ENCODE results near the gene PACRG. TPM values are rescaled to one million over a fixed set of nuclear protein-coding genes. Genes with fewer than 3 reads are reported as not detected.

The PACRG gene
- total RNA-seq, 1 experiment from 2014 or later, result 0.26 TPM

GRCh38 chr6:163133691-163134090 is 405.9 kb downstream of the PACRG start:
- Histone ChIP-seq H2BK12ac (ENCODE audit: insufficient read length, low read depth, low read length) (no peak overlapping the region), H2AK5ac (ENCODE audit: insufficient read length, low read length) (no peak overlapping the region), H3K4me2 (ENCODE audit: insufficient read depth, insufficient read length, low read length) (no peak overlapping the region), H2BK120ac (ENCODE audit: low read depth, low read length, poor library complexity, severe bottlenecking) (no peak overlapping the region), H3K79me2 (ENCODE audit: insufficient read depth, low read length) (no peaks in the 10 kb centered on the region), H3K4ac (ENCODE audit: low read depth, low read length) (no peak overlapping the region), H4K5ac (ENCODE audit: insufficient read length, low read depth, low read length) (no peak overlapping the region), H2BK15ac (ENCODE audit: low read depth, low read length) (no peak overlapping the region), H2BK5ac (ENCODE audit: insufficient read length, low read length) (no peak overlapping the region), H4K20me1 (ENCODE audit: control insufficient read depth, insufficient read depth, insufficient read length) (no peaks in the 10 kb centered on the region), H3K4me1 (ENCODE audit: insufficient read depth, low read length) (no peaks in the 10 kb centered on the region), H3K23ac (ENCODE audit: insufficient read length, low read depth, low read length) (no peak overlapping the region), H4K91ac (ENCODE audit: insufficient read length, low read depth, low read length) (no peak overlapping the region), H3K9ac (ENCODE audit: extremely low read depth, insufficient read length, low read length) (no peak overlapping the region), H3K9me3 (ENCODE audit: control insufficient read depth, low read depth, low read length) (no peaks in the 10 kb centered on the region), H4K8ac (replicated peaks; ENCODE audit: insufficient read length, low read depth, low read length) (no peak overlapping the region), H3T11ph (ENCODE audit: low read length) (no peak overlapping the region), H3K23me2 (ENCODE audit: insufficient read length, low read depth, low read length, poor library complexity, severe bottlenecking) (no peaks in the 10 kb centered on the region), H3K27ac (ENCODE audit: insufficient read length, low read depth, low read length) (no peak overlapping the region), H3K79me1 (ENCODE audit: insufficient read depth, low read depth, low read length, poor library complexity, severe bottlenecking) (no peaks in the 10 kb centered on the region), H2BK20ac (ENCODE audit: low read depth, low read length, poor library complexity, severe bottlenecking) (no peak overlapping the region), H2AFZ (ENCODE audit: low read length) (no peak overlapping the region), H3K56ac (ENCODE audit: insufficient read length, low read depth, low read length) (no peak overlapping the region), H3K27me3 (ENCODE audit: insufficient read depth, low read length) (no peaks in the 10 kb centered on the region), H3K14ac (ENCODE audit: insufficient read depth, low read length) (no peak overlapping the region), H3K18ac (ENCODE audit: insufficient read length, low read depth, low read length) (no peak overlapping the region)
- Mint-ChIP-seq H3K9me3 (peaks cover 0 to under 1% of the 10 kb centered on the region in 2 experiments; a peak in 3 of 5 replicates), H3K27me3 (ENCODE audit: low read depth) (no peaks in the 10 kb centered on the region), H3K4me3 (no peak overlapping the region), H3K27ac (no peak overlapping the region), H3K36me3 (ENCODE audit: insufficient read depth in 1 of 3, low read depth in 3 of 3) (no peaks in the 10 kb centered on the region; a peak in 1 of 7 replicates), H3K4me1 (peaks cover 0 to 6% of the 10 kb centered on the region in 2 experiments; a peak in 2 of 4 replicates)
- no peak for DNase-seq
- no peak for TF ChIP-seq CTCF (conservative IDR thresholded peaks at IDR 0.05)
- no CpG with 5 or more reads among the region's 6 CpGs for WGBS (ENCODE audit: extremely low coverage, insufficient read length, low lambda C conversion rate)
